Left ventricle myocardium inferior (tissue), 1 donor: ENCODE results near the gene ANTXR1. TPM values are rescaled to one million over a fixed set of nuclear protein-coding genes. Genes with fewer than 3 reads are reported as not detected.

ENCODE experiments used
- DNase-seq: peaks from one replicate; pipeline ENCODE4 v3.0.0-alpha.2; 2020
- H3K27ac ChIP-seq: fragments of 200-600 bp; replicated peaks from 2 replicates; pipeline ENCODE4 v1.8.0; 2021
- H3K27me3 ChIP-seq: fragments of 200-600 bp; 2 replicates; pipeline ENCODE4 v1.8.0; 2021; ENCODE audit warnings: low read depth
- H3K36me3 ChIP-seq: fragments of 200-600 bp; 2 replicates; pipeline ENCODE4 v1.8.0; 2021
- H3K4me1 ChIP-seq: fragments of 200-600 bp; 2 replicates; pipeline ENCODE4 v1.8.0; 2021
- H3K4me3 ChIP-seq: fragments of 200-600 bp; 2 replicates; pipeline ENCODE4 v1.8.0; 2021; ENCODE audit warnings: mild to moderate bottlenecking, moderate library complexity
- H3K9me3 ChIP-seq: fragments of 200-600 bp; replicated peaks from 2 replicates; pipeline ENCODE4 v1.8.0; 2021
- CTCF ChIP-seq: fragments of 200-600 bp; IDR thresholded peaks from 2 replicates; pipeline ENCODE4 v1.8.0; 2021; ENCODE audit warnings: antibody characterized with exemption, mild to moderate bottlenecking, borderline replicate concordance
- intact Hi-C: fragments of 100-400 bp; cut with micrococcal nuclease; formaldehyde crosslinking; loops from one replicate; pipeline ENCODE4 v1.11.0; 2022
- total RNA-seq: library from RNA; stranded (reverse); fragmentation: NEBNext Ultra II Directional; extraction: Animal tissue kit (Norgen Biotek cat#: 25700); gene quantifications from one replicate; pipeline ENCODE4 v1.2.1, GENCODE V29; 2021
- donor health status: DM: no; HTN: yes; CAD: no; lungs with severe emphysema.

Gene ANTXR1
- total RNA-seq, 1 donor from 2014 or later: 23.3 TPM

- TF ChIP-seq CTCF: no peak
- H3K4me3 ChIP-seq: no peak overlapping the region
- no peaks in the 10 kb centered on the region for H3K27me3 ChIP-seq
- peak; percentile 23 for DNase-seq
- intact Hi-C loops: no loop called here
- no peaks in the 10 kb centered on the region for H3K36me3 ChIP-seq
- H3K9me3 ChIP-seq: no peaks in the 10 kb centered on the region
- peak overlapping the region; percentile 46 for H3K27ac ChIP-seq
- peaks cover 42% of the 10 kb centered on the region for H3K4me1 ChIP-seq
Measured at GRCh38 chr2:69214898-69215297, 201.9 kb downstream of the ANTXR1 start.

- TF ChIP-seq CTCF: no peak
- intact Hi-C loops: no loop called here
- Histone ChIP-seq H3K9me3 (no peaks in the 10 kb centered on the region), H3K4me1 (peaks cover 45% of the 10 kb centered on the region), H3K27me3 (no peaks in the 10 kb centered on the region), H3K27ac (peak overlapping the region; percentile 2), H3K4me3 (no peak overlapping the region), H3K36me3 (no peaks in the 10 kb centered on the region)
- DNase-seq: peak; percentile 21
Measured at GRCh38 chr2:69216535-69217332, 203.8 kb downstream of the ANTXR1 start.

- Histone ChIP-seq H3K4me1 (peaks cover 52% of the 10 kb centered on the region), H3K9me3 (no peaks in the 10 kb centered on the region), H3K27me3 (no peaks in the 10 kb centered on the region), H3K36me3 (no peaks in the 10 kb centered on the region), H3K4me3 (no peak overlapping the region), H3K27ac (no peak overlapping the region)
- DNase-seq: no peak
- intact Hi-C loops: no loop called here
- TF ChIP-seq CTCF: no peak
Measured at GRCh38 chr2:69217333-69218080, 204.5 kb downstream of the ANTXR1 start.

GRCh38 chr2:69221512-69221911 is 208.5 kb downstream of the ANTXR1 start:
- Histone ChIP-seq H3K4me1 (peaks cover 46% of the 10 kb centered on the region), H3K27me3 (no peaks in the 10 kb centered on the region), H3K27ac (peak overlapping the region; percentile 40), H3K9me3 (no peaks in the 10 kb centered on the region), H3K4me3 (no peak overlapping the region), H3K36me3 (no peaks in the 10 kb centered on the region)
- no peak for DNase-seq
- intact Hi-C loops: no loop called here
- TF ChIP-seq CTCF: no peak

- no peak for TF ChIP-seq CTCF
- Histone ChIP-seq H3K4me3 (no peak overlapping the region), H3K9me3 (no peaks in the 10 kb centered on the region), H3K27me3 (no peaks in the 10 kb centered on the region), H3K36me3 (no peaks in the 10 kb centered on the region), H3K27ac (peak overlapping the region; percentile 40), H3K4me1 (peaks cover 40% of the 10 kb centered on the region)
- no peak for DNase-seq
- intact Hi-C loops: no loop called here
Measured at GRCh38 chr2:69221960-69222751, 209.2 kb downstream of the ANTXR1 start.
